OCI-LY7 (cell line): ENCODE measurements around the gene LINGO3. TPM values are rescaled to one million over a fixed set of nuclear protein-coding genes. Genes with fewer than 3 reads are reported as not detected.

Source experiments
- BruUV-seq: library from RNA; stranded (reverse); fragments of 400-500 nt; replicated peaks from 2 replicates; lab custom pipeline; 2021; lab: Mats Ljungman, UMichigan
- CTCF ChIA-PET: fragments of 300-600 bp; sonication (Branson Sonifier 250); formaldehyde crosslinking; loops from one replicate; lab custom pipeline; 2022; ENCODE audit warnings: antibody characterized with exemption; ENCODE audit not compliant: unreplicated experiment; lab: Charles Lee
- POLR2A ChIA-PET: fragments of 300-600 bp; sonication (Branson Sonifier 250); formaldehyde crosslinking; loops from one replicate; lab custom pipeline; 2022; ENCODE audit warnings: antibody characterized with exemption; lab: Charles Lee
- DNase-seq: peaks from one replicate; pipeline ENCODE4 v3.0.0-alpha.2; 2015; ENCODE audit warnings: low spot score
- H2AFZ ChIP-seq: fragments of 200-600 bp; sonication (generic), shearing (Covaris generic); 2 replicates; pipeline ENCODE4 v1.6.1; 2014; ENCODE audit warnings: mild to moderate bottlenecking, antibody characterized with exemption, low read length, moderate library complexity
- H3K27ac ChIP-seq: fragments of 200-600 bp; sonication (generic); 2 replicates; pipeline ENCODE4 v1.5.1; 2014; ENCODE audit warnings: mixed run types, low read depth, mild to moderate bottlenecking, moderate library complexity, low read length, inconsistent platforms; ENCODE audit not compliant: poor library complexity, severe bottlenecking
- H3K36me3 ChIP-seq: fragments of 200-600 bp; sonication (generic); 2 replicates; pipeline ENCODE4 v1.6.1; 2014; ENCODE audit warnings: mild to moderate bottlenecking, antibody characterized with exemption, low read length, moderate library complexity, mixed read lengths; ENCODE audit not compliant: insufficient read depth
- H3K4me1 ChIP-seq: fragments of 200-600 bp; sonication (generic); 2 replicates; pipeline ENCODE4 v1.5.1; 2014; ENCODE audit warnings: mild to moderate bottlenecking, low read length; ENCODE audit not compliant: insufficient read depth, poor library complexity, severe bottlenecking
- H3K4me2 ChIP-seq: fragments of 200-600 bp; sonication (generic); 2 replicates; pipeline ENCODE4 v1.6.1; 2014; ENCODE audit warnings: mild to moderate bottlenecking, low read length
- H3K4me3 ChIP-seq: fragments of 200-600 bp; sonication (generic); 2 replicates; pipeline ENCODE4 v1.5.1; 2014; ENCODE audit warnings: mild to moderate bottlenecking, low read depth, low read length; ENCODE audit not compliant: poor library complexity, severe bottlenecking
- H3K79me2 ChIP-seq: fragments of 200-600 bp; sonication (generic); 2 replicates; pipeline ENCODE4 v1.6.1; 2016; ENCODE audit warnings: low read depth, mild to moderate bottlenecking, low read length, moderate library complexity, mixed read lengths; ENCODE audit not compliant: insufficient read depth
- H3K9me2 ChIP-seq: fragments of 200-600 bp; sonication (generic); 2 replicates; pipeline ENCODE4 v1.6.1; 2016; ENCODE audit warnings: mild to moderate bottlenecking, low read length, mixed read lengths; ENCODE audit not compliant: insufficient read depth
- H3K9me3 ChIP-seq: fragments of 200-600 bp; sonication (generic); 2 replicates; pipeline ENCODE4 v1.6.1; 2014; ENCODE audit warnings: mild to moderate bottlenecking, mixed run types, low read length, mixed read lengths
- H4K20me1 ChIP-seq: fragments of 200-600 bp; sonication (generic); 2 replicates; pipeline ENCODE4 v1.6.1; 2014; ENCODE audit warnings: mild to moderate bottlenecking, antibody characterized with exemption, low read length, moderate library complexity, mixed read lengths; ENCODE audit not compliant: insufficient read depth
- EZH2phosphoT487 ChIP-seq: fragments of 200-600 bp; sonication (generic); IDR thresholded peaks from 2 replicates; pipeline ENCODE4 v1.6.1; 2018; ENCODE audit warnings: low read depth, borderline replicate concordance, mild to moderate bottlenecking, mixed run types, antibody characterized with exemption, low read length, moderate library complexity, mixed read lengths
- intact Hi-C: fragments of 100-400 bp; cut with micrococcal nuclease; formaldehyde crosslinking; loops from one replicate; pipeline ENCODE4 v1.10.0; 2022; ENCODE audit not compliant: unreplicated experiment
- total RNA-seq, 2 experiments: library from RNA; depleted of rRNA in 1 of 2; stranded (reverse); fragments of >200 nt in 1 of 2; shearing (Covaris generic) in 1 of 2; gene quantifications; 2 replicates each; pipeline ENCODE4 v1.2.3, GENCODE V29; 2014 to 2022
- TF ChIP-seq, protein P1 (sequence below): fragments of 200-600 bp; sonication (generic); conservative IDR thresholded peaks from 2 replicates; pipeline ENCODE4 v1.5.1; 2014; ENCODE audit warnings: mild to moderate bottlenecking, antibody characterized with exemption, low read length, moderate library complexity, mixed read lengths

Gene LINGO3
- total RNA-seq, 2 experiments from 2014 or later: 0.13 to 0.38 TPM

GRCh38 chr19:2307518-2308012, 389 bp downstream of the LINGO3 start:
- H3K79me2 ChIP-seq: no peaks in the 10 kb centered on the region
- no peaks in the 10 kb centered on the region for H3K9me2 ChIP-seq
- H2AFZ ChIP-seq: no peak overlapping the region
- ChIA-PET POLR2A (no interaction called here), CTCF (no interaction called here)
- H3K4me3 ChIP-seq: no peak overlapping the region
- peaks cover 17% of the 10 kb centered on the region for H3K4me1 ChIP-seq
- no peaks in the 10 kb centered on the region for H3K36me3 ChIP-seq
- H3K4me2 ChIP-seq: no peak overlapping the region
- H3K9me3 ChIP-seq: no peaks in the 10 kb centered on the region
- H3K27ac ChIP-seq: no peak overlapping the region
- intact Hi-C loops: no loop called here
- DNase-seq: no peak
- TF ChIP-seq EZH2phosphoT487: no peak
- TF ChIP-seq, protein P1, sequence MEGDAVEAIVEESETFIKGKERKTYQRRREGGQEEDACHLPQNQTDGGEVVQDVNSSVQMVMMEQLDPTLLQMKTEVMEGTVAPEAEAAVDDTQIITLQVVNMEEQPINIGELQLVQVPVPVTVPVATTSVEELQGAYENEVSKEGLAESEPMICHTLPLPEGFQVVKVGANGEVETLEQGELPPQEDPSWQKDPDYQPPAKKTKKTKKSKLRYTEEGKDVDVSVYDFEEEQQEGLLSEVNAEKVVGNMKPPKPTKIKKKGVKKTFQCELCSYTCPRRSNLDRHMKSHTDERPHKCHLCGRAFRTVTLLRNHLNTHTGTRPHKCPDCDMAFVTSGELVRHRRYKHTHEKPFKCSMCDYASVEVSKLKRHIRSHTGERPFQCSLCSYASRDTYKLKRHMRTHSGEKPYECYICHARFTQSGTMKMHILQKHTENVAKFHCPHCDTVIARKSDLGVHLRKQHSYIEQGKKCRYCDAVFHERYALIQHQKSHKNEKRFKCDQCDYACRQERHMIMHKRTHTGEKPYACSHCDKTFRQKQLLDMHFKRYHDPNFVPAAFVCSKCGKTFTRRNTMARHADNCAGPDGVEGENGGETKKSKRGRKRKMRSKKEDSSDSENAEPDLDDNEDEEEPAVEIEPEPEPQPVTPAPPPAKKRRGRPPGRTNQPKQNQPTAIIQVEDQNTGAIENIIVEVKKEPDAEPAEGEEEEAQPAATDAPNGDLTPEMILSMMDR: no peak
- no peaks in the 10 kb centered on the region for H4K20me1 ChIP-seq
- no TSS peak for BruUV-seq

DNA sequence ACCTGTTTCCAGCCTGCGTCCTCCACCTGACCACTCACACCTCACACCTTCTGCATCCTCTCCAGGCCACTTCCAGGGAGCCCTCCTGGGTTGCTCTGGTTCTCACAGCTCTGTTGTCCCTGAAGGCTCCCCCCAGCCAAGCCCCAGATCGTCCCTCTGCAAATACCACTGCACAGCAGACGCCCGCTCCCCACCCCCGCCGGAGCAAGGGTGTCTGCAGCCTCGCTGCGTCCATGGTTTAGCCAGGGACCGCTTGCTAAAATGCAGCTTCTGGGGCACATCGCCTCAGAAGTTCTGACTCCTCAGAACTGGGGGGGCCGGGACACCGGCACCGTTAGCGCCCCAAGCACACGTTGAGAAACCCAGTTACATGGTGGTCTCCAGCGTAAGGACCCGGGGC, 983 bp downstream of the LINGO3 start:
- Histone ChIP-seq H3K79me2 (no peaks in the 10 kb centered on the region), H3K4me2 (no peak overlapping the region), H3K4me1 (peaks cover 18% of the 10 kb centered on the region), H3K36me3 (no peaks in the 10 kb centered on the region), H3K27ac (no peak overlapping the region), H3K9me2 (no peaks in the 10 kb centered on the region), H3K4me3 (no peak overlapping the region), H3K9me3 (no peaks in the 10 kb centered on the region), H2AFZ (no peak overlapping the region), H4K20me1 (no peaks in the 10 kb centered on the region)
- ChIA-PET POLR2A (no interaction called here), CTCF (no interaction called here)
- TF ChIP-seq EZH2phosphoT487: no peak
- TF ChIP-seq, protein P1: no peak
- BruUV-seq: no TSS peak
- intact Hi-C loops: no loop called here
- no peak for DNase-seq

DNA sequence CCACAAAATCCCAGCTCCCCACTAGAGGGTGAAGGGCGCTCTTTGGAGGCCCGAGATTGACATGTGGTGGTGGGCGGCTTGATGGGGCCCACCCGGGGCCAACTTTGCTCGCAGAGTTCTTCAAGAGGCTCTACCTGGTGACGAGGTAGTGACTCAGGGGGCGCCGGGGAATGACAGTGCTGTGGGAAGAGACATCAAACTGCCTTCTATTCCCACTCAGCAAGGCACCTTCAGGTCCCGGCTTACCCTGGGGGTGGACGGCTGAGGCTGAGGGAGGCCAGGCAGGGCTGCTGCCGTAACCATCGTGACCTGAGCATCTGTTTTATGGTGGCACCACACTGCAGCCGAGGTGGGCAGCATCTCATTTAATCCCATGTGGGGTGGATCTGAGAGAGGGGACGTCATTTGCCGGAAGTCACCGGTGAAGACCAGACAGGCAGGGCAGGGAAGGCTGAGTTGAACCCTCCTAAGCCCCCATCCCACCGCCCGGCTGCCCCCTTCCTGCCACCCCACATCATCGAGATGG, 1.6 kb downstream of the LINGO3 start:
- TF ChIP-seq, protein P1: no peak
- TF ChIP-seq EZH2phosphoT487: no peak
- ChIA-PET CTCF (no interaction called here), POLR2A (no interaction called here)
- BruUV-seq: no TSS peak
- Histone ChIP-seq H2AFZ (no peak overlapping the region), H3K36me3 (no peaks in the 10 kb centered on the region), H3K4me3 (no peak overlapping the region), H3K9me3 (no peaks in the 10 kb centered on the region), H3K9me2 (no peaks in the 10 kb centered on the region), H3K4me2 (no peak overlapping the region), H3K4me1 (peaks cover 18% of the 10 kb centered on the region), H3K27ac (no peak overlapping the region), H4K20me1 (no peaks in the 10 kb centered on the region), H3K79me2 (no peaks in the 10 kb centered on the region)
- no peak for DNase-seq
- intact Hi-C loops: no loop called here
